HepG2 (cell line): Measurements from ENCODE around the gene NELFCD. TPM values are rescaled to one million over a fixed set of nuclear protein-coding genes. Genes with fewer than 3 reads are reported as not detected.

Source experiments
- CCDC6 ChIP-seq: sonication (generic); formaldehyde crosslinking; IDR thresholded peaks from 2 replicates; pipeline ENCODE4 v1.8.1; 2022; ENCODE audit warnings: mild to moderate bottlenecking, missing genetic modification reagents, moderate library complexity
- DR1 ChIP-seq: sonication (generic); formaldehyde crosslinking; IDR thresholded peaks from 2 replicates; pipeline ENCODE4 v1.8.0; 2021; ENCODE audit warnings: mild to moderate bottlenecking, missing genetic modification reagents, inconsistent platforms
- GABPA ChIP-seq, 2 experiments: IDR thresholded peaks; 2 replicates each; pipeline ENCODE4 v1.6.1; 2011 to 2016; ENCODE audit warnings: low read depth in 2 of 2, low read length in 1 of 2, missing biosample characterization in 1 of 2, missing genetic modification characterization in 1 of 2
- KLF15 ChIP-seq: sonication (generic); formaldehyde crosslinking; IDR thresholded peaks from 2 replicates; pipeline ENCODE4 v1.8.1; 2023; ENCODE audit warnings: borderline replicate concordance, mild to moderate bottlenecking, inconsistent platforms, missing genetic modification reagents, mixed read lengths
- MTA3 ChIP-seq: sonication (generic); formaldehyde crosslinking; IDR thresholded peaks from 2 replicates; pipeline ENCODE4 v1.4.0; 2020; ENCODE audit warnings: missing genetic modification reagents
- RFX5 ChIP-seq: IDR thresholded peaks from 2 replicates; pipeline ENCODE4 v1.6.1; 2011; ENCODE audit warnings: low read depth, low read length, improper control_type of control experiment
- TEAD2 ChIP-seq: sonication (generic); formaldehyde crosslinking; IDR thresholded peaks from 2 replicates; pipeline ENCODE4 v1.9.0; 2021; ENCODE audit warnings: missing genetic modification reagents
- YY1 ChIP-seq: IDR thresholded peaks from 2 replicates; pipeline ENCODE4 v1.6.1; 2011; ENCODE audit warnings: low read length, low read depth, moderate library complexity, mild to moderate bottlenecking; ENCODE audit not compliant: insufficient read depth, insufficient replicate concordance
- ZBTB3 ChIP-seq: sonication (generic); formaldehyde crosslinking; IDR thresholded peaks from 2 replicates; pipeline ENCODE4 v1.4.0; 2020; ENCODE audit warnings: low read depth, mild to moderate bottlenecking, moderate library complexity, missing genetic modification reagents, borderline replicate concordance
- ZBTB7B ChIP-seq: sonication (generic); formaldehyde crosslinking; IDR thresholded peaks from 2 replicates; pipeline ENCODE4 v1.4.0; 2020; ENCODE audit warnings: missing genetic modification reagents
- ZFP36L1 ChIP-seq: sonication (generic); formaldehyde crosslinking; IDR thresholded peaks from 2 replicates; pipeline ENCODE4 v1.8.0; 2022; ENCODE audit warnings: mild to moderate bottlenecking, missing genetic modification reagents, moderate library complexity
- ZFP36L2 ChIP-seq: sonication (generic); formaldehyde crosslinking; IDR thresholded peaks from 2 replicates; pipeline ENCODE4 v1.4.0; 2020; ENCODE audit warnings: missing genetic modification reagents
- ZMYM3 ChIP-seq: sonication (generic); formaldehyde crosslinking; IDR thresholded peaks from 2 replicates; pipeline ENCODE4 v1.5.1; 2020; ENCODE audit warnings: mild to moderate bottlenecking, missing genetic modification reagents
- ZMYM4 ChIP-seq: sonication (generic); formaldehyde crosslinking; IDR thresholded peaks from 2 replicates; pipeline ENCODE4 v1.8.1; 2023; ENCODE audit warnings: mild to moderate bottlenecking, missing genetic modification reagents
- ZNF501 ChIP-seq: sonication (generic); formaldehyde crosslinking; IDR thresholded peaks from 2 replicates; pipeline ENCODE4 v1.5.1; 2020; ENCODE audit warnings: mild to moderate bottlenecking, moderate library complexity, missing genetic modification reagents
- ZNF737 ChIP-seq: sonication (generic); formaldehyde crosslinking; IDR thresholded peaks from 2 replicates; pipeline ENCODE4 v1.5.0; 2020; ENCODE audit warnings: missing genetic modification reagents, mild to moderate bottlenecking, borderline replicate concordance
- polyA plus RNA-seq, 8 experiments: library from polyadenylated mRNA; depleted of rRNA in 3 of 8; stranded (reverse) in 7 of 8; unstranded in 1 of 8; fragments of >200 nt; fragmentation: Illumina TruSeq in 4 of 8; extraction: Trizol in 4 of 8; gene quantifications; 2 replicates each; pipeline versions ENCODE4 v1.2.1 to v1.2.3, GENCODE V29; 2011 to 2016; ENCODE audit warnings: low read depth in 4 of 8, missing spikeins in 1 of 8, mixed read lengths in 1 of 8; ENCODE audit not compliant: insufficient read depth in 1 of 8
- total RNA-seq, 5 experiments: library from RNA; depleted of rRNA; stranded (reverse); fragments of >200 nt; fragmentation: Illumina TruSeq; extraction: Trizol; gene quantifications; 2 replicates each; pipeline ENCODE4 v1.2.3, GENCODE V29; 2016; ENCODE audit warnings: low read depth in 1 of 5
- TF ChIP-seq, protein P1 (sequence below): sonication (generic); formaldehyde crosslinking; IDR thresholded peaks from 2 replicates; pipeline ENCODE4 v1.4.0; 2020; ENCODE audit warnings: mild to moderate bottlenecking, missing genetic modification reagents
- TF ChIP-seq, protein P2 (sequence below): sonication (generic); formaldehyde crosslinking; IDR thresholded peaks from 2 replicates; pipeline ENCODE4 v1.8.1; 2023; ENCODE audit warnings: mild to moderate bottlenecking, missing genetic modification reagents, borderline replicate concordance
- TF ChIP-seq, protein P3 (sequence below): IDR thresholded peaks from 2 replicates; pipeline ENCODE4 v1.6.1; 2018; ENCODE audit warnings: missing genetic modification reagents, mild to moderate bottlenecking, missing compliant biosample characterization
- TF ChIP-seq, protein P4 (sequence below): sonication (generic); formaldehyde crosslinking; IDR thresholded peaks from 2 replicates; pipeline ENCODE4 v1.4.0; 2020; ENCODE audit warnings: missing genetic modification reagents

The NELFCD gene
- total and polyA plus RNA-seq, 2 of the 13 experiments (the other 11 are each of a cell fraction or from before 2014, with no cell fraction given): 159 to 203 TPM

DNA sequence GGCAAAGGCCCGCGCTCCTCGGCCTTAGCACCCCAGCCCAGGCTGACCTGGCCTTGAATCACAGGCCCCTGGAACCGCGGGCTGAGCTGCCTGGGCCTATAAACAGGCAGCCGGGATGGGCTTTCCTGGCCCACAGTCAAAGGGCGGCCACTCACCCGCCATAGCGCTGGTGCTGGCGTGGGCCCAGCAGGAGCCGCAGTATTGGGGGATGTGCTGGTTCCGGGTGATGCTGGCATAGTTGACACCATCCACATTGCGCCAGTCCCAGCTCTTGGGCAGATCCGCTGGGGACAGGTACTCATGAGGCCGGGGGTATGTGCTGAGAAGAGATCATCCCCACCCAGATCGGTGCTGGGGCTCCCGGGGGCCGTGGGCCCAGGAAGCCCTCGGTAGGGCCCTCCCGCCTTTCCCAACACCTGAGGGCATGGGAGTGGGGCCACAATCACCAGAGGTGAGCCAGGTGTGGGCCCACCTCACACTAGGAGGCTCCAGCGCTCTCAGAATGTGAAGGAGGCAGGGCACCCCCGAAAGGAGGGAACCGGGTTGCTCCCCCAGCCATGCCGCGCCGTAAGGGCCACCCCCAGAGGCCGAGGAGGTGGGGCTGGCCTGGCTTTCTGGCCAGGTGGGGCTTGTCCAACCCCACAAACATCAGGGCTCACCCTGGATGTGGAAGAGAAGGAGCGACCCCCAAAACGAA, 25.3 kb downstream of the NELFCD start (continued):
- TF ChIP-seq, protein P1, sequence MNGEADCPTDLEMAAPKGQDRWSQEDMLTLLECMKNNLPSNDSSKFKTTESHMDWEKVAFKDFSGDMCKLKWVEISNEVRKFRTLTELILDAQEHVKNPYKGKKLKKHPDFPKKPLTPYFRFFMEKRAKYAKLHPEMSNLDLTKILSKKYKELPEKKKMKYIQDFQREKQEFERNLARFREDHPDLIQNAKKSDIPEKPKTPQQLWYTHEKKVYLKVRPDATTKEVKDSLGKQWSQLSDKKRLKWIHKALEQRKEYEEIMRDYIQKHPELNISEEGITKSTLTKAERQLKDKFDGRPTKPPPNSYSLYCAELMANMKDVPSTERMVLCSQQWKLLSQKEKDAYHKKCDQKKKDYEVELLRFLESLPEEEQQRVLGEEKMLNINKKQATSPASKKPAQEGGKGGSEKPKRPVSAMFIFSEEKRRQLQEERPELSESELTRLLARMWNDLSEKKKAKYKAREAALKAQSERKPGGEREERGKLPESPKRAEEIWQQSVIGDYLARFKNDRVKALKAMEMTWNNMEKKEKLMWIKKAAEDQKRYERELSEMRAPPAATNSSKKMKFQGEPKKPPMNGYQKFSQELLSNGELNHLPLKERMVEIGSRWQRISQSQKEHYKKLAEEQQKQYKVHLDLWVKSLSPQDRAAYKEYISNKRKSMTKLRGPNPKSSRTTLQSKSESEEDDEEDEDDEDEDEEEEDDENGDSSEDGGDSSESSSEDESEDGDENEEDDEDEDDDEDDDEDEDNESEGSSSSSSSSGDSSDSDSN (CRISPR knock-in tag): peak; percentile 46
- no peak for TF ChIP-seq KLF15
- no peak for TF ChIP-seq MTA3 (CRISPR knock-in tag)
- no peak for TF ChIP-seq DR1 (CRISPR knock-in tag)
- TF ChIP-seq ZMYM3 (CRISPR knock-in tag): 0 out of 2 replicates have a peak, but pooled peaks have one; percentile 40
- TF ChIP-seq YY1: no peak
- TF ChIP-seq ZNF501: no peak
- TF ChIP-seq ZMYM4 (CRISPR knock-in tag): peak; percentile 11; the same call in 1 of the 2 replicates
- TF ChIP-seq ZBTB7B: peak; percentile 73; the same call in 1 of the 2 replicates
- TF ChIP-seq, protein P2, sequence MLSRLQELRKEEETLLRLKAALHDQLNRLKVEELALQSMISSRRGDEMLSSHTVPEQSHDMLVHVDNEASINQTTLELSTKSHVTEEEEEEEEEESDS (CRISPR knock-in tag): no peak
- no peak for TF ChIP-seq RFX5
- TF ChIP-seq ZFP36L1 (CRISPR knock-in tag): no peak
- TF ChIP-seq, protein P3, sequence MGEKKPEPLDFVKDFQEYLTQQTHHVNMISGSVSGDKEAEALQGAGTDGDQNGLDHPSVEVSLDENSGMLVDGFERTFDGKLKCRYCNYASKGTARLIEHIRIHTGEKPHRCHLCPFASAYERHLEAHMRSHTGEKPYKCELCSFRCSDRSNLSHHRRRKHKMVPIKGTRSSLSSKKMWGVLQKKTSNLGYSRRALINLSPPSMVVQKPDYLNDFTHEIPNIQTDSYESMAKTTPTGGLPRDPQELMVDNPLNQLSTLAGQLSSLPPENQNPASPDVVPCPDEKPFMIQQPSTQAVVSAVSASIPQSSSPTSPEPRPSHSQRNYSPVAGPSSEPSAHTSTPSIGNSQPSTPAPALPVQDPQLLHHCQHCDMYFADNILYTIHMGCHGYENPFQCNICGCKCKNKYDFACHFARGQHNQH (CRISPR knock-in tag): peak; percentile 19; the same call in 1 of the 2 replicates
- no peak for TF ChIP-seq GABPA (IDR thresholded peaks at IDR 0.05; ENCODE audit: low read depth, low read length)
- no peak for TF ChIP-seq GABPA (CRISPR knock-in tag; IDR thresholded peaks at IDR 0.05; ENCODE audit: low read depth)
- TF ChIP-seq ZFP36L2 (CRISPR knock-in tag): no peak
- TF ChIP-seq ZBTB3 (CRISPR knock-in tag): no peak
- no peak for TF ChIP-seq CCDC6 (CRISPR knock-in tag)
- TF ChIP-seq, protein P4, sequence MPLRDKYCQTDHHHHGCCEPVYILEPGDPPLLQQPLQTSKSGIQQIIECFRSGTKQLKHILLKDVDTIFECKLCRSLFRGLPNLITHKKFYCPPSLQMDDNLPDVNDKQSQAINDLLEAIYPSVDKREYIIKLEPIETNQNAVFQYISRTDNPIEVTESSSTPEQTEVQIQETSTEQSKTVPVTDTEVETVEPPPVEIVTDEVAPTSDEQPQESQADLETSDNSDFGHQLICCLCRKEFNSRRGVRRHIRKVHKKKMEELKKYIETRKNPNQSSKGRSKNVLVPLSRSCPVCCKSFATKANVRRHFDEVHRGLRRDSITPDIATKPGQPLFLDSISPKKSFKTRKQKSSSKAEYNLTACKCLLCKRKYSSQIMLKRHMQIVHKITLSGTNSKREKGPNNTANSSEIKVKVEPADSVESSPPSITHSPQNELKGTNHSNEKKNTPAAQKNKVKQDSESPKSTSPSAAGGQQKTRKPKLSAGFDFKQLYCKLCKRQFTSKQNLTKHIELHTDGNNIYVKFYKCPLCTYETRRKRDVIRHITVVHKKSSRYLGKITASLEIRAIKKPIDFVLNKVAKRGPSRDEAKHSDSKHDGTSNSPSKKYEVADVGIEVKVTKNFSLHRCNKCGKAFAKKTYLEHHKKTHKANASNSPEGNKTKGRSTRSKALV (CRISPR knock-in tag): 0 out of 2 replicates have a peak, but pooled peaks have one; percentile 23
- TF ChIP-seq TEAD2 (CRISPR knock-in tag): no peak
- 0 out of 2 replicates have a peak, but pooled peaks have one; percentile 37 for TF ChIP-seq ZNF737
